HG03558 (cell line): Measurements from ENCODE around the gene LYL1.

ENCODE experiments used
- ATAC-seq: cut with Tn5 transposase; IDR thresholded peaks from one replicate; pipeline ENCODE4 v1.9.1; 2021; ENCODE audit warnings: moderate number of reproducible peaks; ENCODE audit not compliant: unreplicated experiment; ENCODE audit errors: extremely low read depth

The LYL1 gene

GRCh38 chr19:13078897-13079541 is 23.6 kb downstream of the LYL1 start:
- ATAC-seq = no peak

- no peak for ATAC-seq
Observed at GRCh38 chr19:13078381-13078780, 24.3 kb downstream of the LYL1 start.

- no peak for ATAC-seq
Observed at GRCh38 chr19:13077240-13077639, 25.4 kb downstream of the LYL1 start.

- no peak for ATAC-seq
Observed at GRCh38 chr19:13076787-13077186, 25.9 kb downstream of the LYL1 start.

- ATAC-seq = no peak
Observed at GRCh38 chr19:13076320-13076719, 26.3 kb downstream of the LYL1 start.

GRCh38 chr19:13074378-13074777 is 28.3 kb downstream of the LYL1 start:
- no peak for ATAC-seq

GRCh38 chr19:13073263-13073662 is 29.4 kb downstream of the LYL1 start:
- ATAC-seq = no peak

- no peak for ATAC-seq
Observed at GRCh38 chr19:13072188-13072908, 30.3 kb downstream of the LYL1 start.

- ATAC-seq = no peak
Observed at GRCh38 chr19:13071444-13072187, 31.0 kb downstream of the LYL1 start.

- no peak for ATAC-seq
Observed at GRCh38 chr19:13070425-13071140, 32.1 kb downstream of the LYL1 start.

GRCh38 chr19:13069415-13070359 is 33.0 kb downstream of the LYL1 start:
- ATAC-seq = no peak

- no peak for ATAC-seq
Observed at GRCh38 chr19:13068085-13068846, 34.4 kb downstream of the LYL1 start.

GRCh38 chr19:13066933-13067807 is 35.5 kb downstream of the LYL1 start:
- ATAC-seq = no peak

GRCh38 chr19:13066226-13066625 is 36.4 kb downstream of the LYL1 start:
- ATAC-seq = no peak

- ATAC-seq = no peak
Observed at GRCh38 chr19:13064092-13064489, 38.6 kb downstream of the LYL1 start.

GRCh38 chr19:13063461-13064091 is 39.1 kb downstream of the LYL1 start:
- no peak for ATAC-seq

- no peak for ATAC-seq
Observed at GRCh38 chr19:13062317-13062716, 40.3 kb downstream of the LYL1 start.
